Ishikawa (cell line): ENCODE data around the gene SLC48A1.

Experiments used
- CEBPB ChIP-seq: IDR thresholded peaks from 2 replicates; pipeline ENCODE4 v1.6.1; 2012
- CREB1 ChIP-seq: IDR thresholded peaks from 2 replicates; pipeline ENCODE4 v1.6.1; 2012; ENCODE audit warnings: low read depth
- EGR1 ChIP-seq: IDR thresholded peaks from 2 replicates; pipeline ENCODE4 v1.6.1; 2012
- EP300 ChIP-seq: IDR thresholded peaks from 2 replicates; pipeline ENCODE4 v1.6.1; 2012; ENCODE audit warnings: borderline replicate concordance
- FOXM1 ChIP-seq: IDR thresholded peaks from 2 replicates; pipeline ENCODE4 v1.6.1; 2012; ENCODE audit warnings: low read depth, borderline replicate concordance
- MAX ChIP-seq: IDR thresholded peaks from 2 replicates; pipeline ENCODE4 v1.6.1; 2012
- NFIC ChIP-seq: IDR thresholded peaks from 2 replicates; pipeline ENCODE4 v1.6.1; 2012
- RAD21 ChIP-seq: IDR thresholded peaks from 2 replicates; pipeline ENCODE4 v1.6.1; 2012; ENCODE audit warnings: low read depth
- REST ChIP-seq: IDR thresholded peaks from 2 replicates; pipeline ENCODE4 v1.6.1; 2012; ENCODE audit warnings: low read depth, mild to moderate bottlenecking
- TAF1 ChIP-seq: IDR thresholded peaks from 2 replicates; pipeline ENCODE4 v1.6.1; 2012; ENCODE audit warnings: low read depth, mild to moderate bottlenecking
- TCF12 ChIP-seq: IDR thresholded peaks from 2 replicates; pipeline ENCODE4 v1.6.1; 2012; ENCODE audit warnings: low read depth
- TEAD4 ChIP-seq: IDR thresholded peaks from 2 replicates; pipeline ENCODE4 v1.6.1; 2012
- USF1 ChIP-seq: IDR thresholded peaks from 2 replicates; pipeline ENCODE4 v1.6.1; 2012
- YY1 ChIP-seq: IDR thresholded peaks from 2 replicates; pipeline ENCODE4 v1.6.1; 2012; ENCODE audit warnings: low read depth
- ZBTB7A ChIP-seq: IDR thresholded peaks from 2 replicates; pipeline ENCODE4 v1.6.1; 2012; ENCODE audit warnings: low read depth

SLC48A1 gene

GRCh38 chr12:47816403-47817271 lies 43.6 kb downstream of the SLC48A1 start:
- TF ChIP-seq CREB1 (no peak), MAX (no peak), TCF12 (0 out of 2 replicates have a peak, but pooled peaks have one; percentile 11), TAF1 (0 out of 2 replicates have a peak, but pooled peaks have one; percentile 12)

- TF ChIP-seq CEBPB (no peak), RAD21 (no peak), TCF12 (no peak), REST (no peak), EP300 (no peak), TEAD4 (no peak), FOXM1 (no peak), NFIC (no peak), TAF1 (no peak), USF1 (no peak), CREB1 (no peak)
Observed at GRCh38 chr12:47817272-47818006, 44.4 kb downstream of the SLC48A1 start.

- no peak for TF ChIP-seq EGR1
Observed at GRCh38 chr12:47818007-47818376, 45.0 kb downstream of the SLC48A1 start.

- TF ChIP-seq CEBPB (no peak), RAD21 (no peak)
Observed at GRCh38 chr12:47818467-47819137, 45.6 kb downstream of the SLC48A1 start.

GRCh38 chr12:47819138-47819895 lies 46.3 kb downstream of the SLC48A1 start:
- TF ChIP-seq NFIC, result no peak
- no peak; the same call in 1 of the 2 replicates for TF ChIP-seq TAF1
- TF ChIP-seq ZBTB7A, result peak; percentile 60; the same call in 1 of the 2 replicates
- TF ChIP-seq FOXM1, result no peak
- TF ChIP-seq EGR1, result peak; percentile 51
- peak; percentile 57 for TF ChIP-seq RAD21
- TF ChIP-seq TEAD4, result no peak
- no peak for TF ChIP-seq CREB1
- TF ChIP-seq CEBPB, result no peak
- no peak for TF ChIP-seq MAX
- no peak for TF ChIP-seq REST
- no peak for TF ChIP-seq YY1
- no peak for TF ChIP-seq EP300
- peak; percentile 23; the same call in 1 of the 2 replicates for TF ChIP-seq TCF12
- TF ChIP-seq USF1, result no peak
